GM18505 (cell line): ENCODE data around the gene RAMP1.

Source experiments
- ATAC-seq: cut with Tn5 transposase; IDR thresholded peaks from one replicate; pipeline ENCODE4 v1.9.1; 2021; ENCODE audit not compliant: unreplicated experiment
- POLR2A ChIP-seq: IDR thresholded peaks from 4 replicates; pipeline ENCODE4 v1.6.1; 2011; ENCODE audit warnings: borderline replicate concordance; ENCODE audit not compliant: insufficient read depth, insufficient read length; ENCODE audit errors: extremely low read depth

Gene RAMP1

DNA sequence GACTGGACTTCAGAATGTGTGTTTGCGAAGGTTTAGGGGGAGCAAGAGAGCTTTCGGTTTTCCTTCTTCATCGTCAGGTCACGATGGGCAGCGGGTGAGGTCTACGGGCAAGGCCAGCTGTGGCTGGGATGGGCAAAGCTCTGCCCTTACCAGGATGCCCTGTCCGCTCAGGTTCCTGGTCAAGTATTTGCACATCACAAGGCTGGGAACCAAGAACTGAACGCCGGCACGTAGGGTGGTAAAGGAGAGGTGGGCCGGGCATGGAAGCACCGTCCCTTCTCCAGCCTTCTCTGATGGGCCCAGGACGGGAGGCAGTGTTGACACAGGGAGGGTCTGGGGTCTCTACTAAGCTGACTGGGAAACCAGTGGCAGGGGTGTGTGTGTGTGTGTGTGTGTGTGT, 56.9 kb downstream of the RAMP1 start:
- ATAC-seq: no peak
- TF ChIP-seq POLR2A: no peak

DNA sequence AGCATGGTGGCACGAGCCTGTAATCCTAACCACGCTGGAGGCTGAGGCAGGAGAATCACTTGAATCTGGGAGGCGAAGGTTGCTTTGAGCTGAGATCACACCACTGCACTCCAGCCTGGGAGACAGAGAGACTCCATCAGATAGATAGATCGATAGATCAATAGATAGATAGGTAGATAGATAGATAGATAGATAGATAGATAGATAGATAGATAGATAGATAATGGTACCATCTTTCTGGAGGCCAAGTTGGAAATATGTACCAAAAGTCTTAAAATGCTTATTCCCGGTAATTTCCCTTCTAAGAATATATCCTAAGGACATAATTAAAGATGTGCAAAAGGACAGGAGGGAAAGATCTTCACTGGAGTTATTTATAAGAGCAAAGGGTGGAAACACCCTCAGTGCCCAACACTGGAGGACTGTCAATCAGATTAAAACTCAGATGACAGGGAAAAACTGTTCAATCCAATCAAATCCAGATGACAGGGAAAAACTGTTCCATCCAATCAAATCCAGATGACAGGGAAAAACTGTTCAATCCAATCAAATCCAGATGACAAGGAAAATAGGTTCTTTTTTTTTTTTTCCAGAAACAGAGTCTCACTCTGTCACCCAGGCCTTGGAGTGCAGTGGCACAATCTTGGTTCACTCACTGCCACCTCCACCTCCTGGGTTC, 58.4 kb downstream of the RAMP1 start:
- no peak for ATAC-seq
- TF ChIP-seq POLR2A: no peak

DNA sequence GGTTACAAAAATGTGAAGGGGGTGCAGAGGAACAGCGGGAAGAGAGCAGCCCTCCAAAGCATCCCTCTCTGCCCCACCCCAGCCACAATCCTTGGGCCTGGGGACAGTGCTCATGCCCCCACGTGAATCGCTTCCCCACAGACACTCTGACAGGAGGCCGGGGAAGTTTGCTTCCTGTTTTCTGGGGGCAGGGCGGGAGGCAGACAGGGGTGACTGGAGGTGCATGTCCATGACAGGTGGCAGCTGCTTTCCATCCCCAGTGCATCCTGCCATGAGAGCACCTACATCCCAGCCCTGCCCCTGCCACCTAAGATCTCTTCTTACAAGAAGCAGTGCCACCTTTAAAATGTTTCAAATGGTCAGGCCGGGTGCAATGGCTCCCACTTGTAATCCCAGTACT, 60.2 kb downstream of the RAMP1 start:
- TF ChIP-seq POLR2A: no peak
- ATAC-seq: no peak

DNA sequence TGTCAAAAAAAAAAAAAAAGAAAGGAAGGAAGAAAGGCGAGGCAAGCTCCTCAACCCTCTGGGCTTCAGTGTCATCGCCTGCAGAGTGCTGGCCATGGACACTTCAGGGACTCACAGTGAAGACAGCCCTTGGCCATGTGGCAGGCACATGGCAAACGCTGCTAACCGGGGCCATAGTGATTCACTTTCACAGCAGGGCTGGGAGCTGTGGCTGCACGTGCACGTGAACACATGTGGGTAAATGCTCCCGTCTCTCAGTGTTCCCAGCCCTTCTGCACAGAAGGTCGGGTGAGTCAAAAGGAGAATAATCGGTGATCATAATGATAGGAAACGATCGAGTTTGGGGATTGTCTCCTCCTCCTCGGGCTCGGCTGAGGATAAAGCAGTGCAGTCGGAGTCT, 61.2 kb downstream of the RAMP1 start:
- no peak for ATAC-seq
- no peak for TF ChIP-seq POLR2A

DNA sequence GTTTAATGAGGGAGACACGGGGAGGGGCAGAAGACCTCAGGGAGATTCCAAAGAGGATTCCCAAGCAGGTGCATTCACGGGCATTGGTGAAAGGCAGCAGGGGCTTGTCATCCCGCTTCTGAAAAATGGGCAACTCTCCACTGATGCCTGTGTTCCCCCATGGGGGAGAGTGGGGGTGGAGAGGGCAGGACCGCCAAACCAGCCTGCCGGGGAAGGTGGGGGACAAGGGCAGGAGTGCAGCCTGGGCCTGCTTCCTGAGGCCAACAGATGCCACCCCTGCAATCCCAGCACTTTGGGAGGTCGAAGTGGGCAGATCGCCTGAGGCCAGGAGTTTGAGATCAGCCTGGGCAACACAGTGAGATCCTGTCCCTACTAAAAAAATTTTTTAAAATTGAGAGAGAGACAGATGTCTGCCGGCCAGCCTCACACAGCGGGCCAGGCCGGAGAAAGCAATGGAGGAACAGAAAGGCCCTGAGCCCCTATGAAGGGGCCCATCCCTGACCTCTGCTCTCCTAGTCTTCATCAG, 62.6 kb downstream of the RAMP1 start:
- no peak for TF ChIP-seq POLR2A
- no peak for ATAC-seq

DNA sequence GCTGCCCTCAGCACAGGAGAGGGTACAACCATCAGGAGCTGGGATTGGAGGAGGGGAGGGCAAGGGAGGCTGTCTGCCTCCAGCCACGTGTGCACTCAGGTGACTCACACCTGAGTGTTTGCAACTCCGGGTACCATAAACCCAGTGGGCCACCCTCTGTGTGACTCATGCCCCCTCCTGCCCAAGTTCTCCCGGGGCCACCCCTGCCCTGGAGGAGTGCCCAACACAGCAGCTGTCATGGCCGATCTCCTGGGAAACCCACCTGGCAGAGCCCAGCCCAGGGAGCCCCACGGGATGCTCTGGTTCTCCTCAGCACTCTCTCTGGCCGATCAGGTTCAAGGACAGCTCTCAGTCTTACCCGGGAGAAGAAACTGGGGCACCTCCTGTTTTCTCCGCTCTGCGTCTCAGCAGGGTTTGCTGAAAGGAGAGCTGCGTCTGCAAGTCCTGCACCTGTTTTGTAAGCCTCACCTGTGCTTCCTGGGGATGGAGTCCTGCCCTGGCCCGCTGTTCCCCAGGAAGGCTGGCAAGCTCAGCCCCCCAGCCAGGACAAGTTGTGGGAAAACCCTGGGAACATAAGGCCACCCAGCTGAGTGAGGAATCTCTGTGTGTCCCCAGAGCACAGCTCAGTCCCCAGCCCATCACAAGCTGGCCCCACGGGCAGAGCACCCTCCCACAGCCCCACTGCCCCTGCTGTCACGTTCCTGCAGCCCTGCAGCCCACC, 63.4 kb downstream of the RAMP1 start:
- TF ChIP-seq POLR2A: no peak
- ATAC-seq: no peak

DNA sequence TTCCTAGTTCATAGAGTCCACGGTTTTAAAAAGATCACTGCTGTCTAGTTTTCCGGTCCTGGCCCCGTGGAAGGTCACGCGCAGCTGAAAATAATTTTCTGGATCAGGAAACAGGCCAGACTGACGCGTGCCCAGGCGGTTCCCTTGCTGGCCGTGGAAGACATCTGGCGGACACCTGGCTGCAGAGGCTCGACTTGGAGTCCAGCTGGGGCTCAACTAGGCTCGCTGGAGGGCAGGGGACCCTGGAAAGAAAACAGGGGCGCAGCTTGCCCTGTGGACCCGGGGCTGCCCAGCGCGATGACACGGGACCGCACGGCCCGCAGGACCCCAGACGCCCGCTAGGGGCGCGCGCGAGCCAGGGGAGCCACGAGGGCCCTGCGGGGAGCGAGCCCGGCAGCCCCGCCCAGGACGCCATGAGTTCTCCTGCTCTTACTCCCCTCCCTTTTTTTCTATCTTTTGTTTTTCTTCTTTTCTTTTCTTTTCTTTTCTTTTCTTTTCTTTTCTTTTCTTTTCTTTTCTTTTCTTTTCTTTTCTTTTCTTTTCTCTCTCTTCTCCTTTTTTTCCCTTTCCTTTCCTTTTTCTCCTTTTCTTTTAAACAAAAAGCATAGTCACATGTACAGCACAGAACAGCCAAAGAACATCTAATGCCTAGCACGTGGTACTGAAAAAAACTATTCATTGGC, 64.2 kb downstream of the RAMP1 start:
- no peak for TF ChIP-seq POLR2A
- ATAC-seq: peak; percentile 83

DNA sequence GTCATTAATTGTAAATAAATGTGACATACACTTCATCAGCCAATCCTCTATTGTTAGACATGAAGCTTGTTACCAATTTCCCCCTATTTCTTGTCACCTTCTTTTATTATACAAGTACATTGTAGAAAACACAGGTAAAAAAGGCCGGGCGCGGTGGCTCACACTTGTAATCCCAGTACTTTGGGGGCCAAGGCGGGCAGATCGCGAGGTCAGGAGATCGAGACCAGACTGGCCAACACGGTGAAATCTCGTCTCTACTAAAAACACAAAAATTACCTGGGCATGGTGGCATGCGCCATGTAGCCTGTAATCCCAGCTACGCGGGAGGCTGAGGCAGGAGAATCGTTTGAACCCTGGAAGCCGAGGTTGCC, 64.7 kb downstream of the RAMP1 start:
- no peak for ATAC-seq
- no peak for TF ChIP-seq POLR2A

DNA sequence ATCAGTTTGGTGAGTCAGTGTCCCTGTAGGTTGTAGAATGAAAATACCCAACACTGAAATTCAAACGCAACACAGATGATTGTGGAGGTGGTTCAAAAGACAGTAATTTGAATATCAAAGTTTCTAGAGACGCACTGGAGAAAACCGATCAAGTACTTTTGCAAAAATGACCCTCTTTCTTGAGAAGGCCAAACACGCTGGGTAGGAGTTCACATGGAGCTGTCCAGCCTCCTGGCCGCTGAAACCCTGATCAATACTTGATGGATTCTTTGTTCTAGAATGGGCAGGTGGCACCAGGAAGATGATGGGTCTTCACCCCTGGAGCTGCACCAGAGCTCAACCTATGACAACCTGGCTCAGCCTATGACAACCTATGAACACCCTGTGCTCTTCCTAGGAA, 67.7 kb downstream of the RAMP1 start:
- ATAC-seq: no peak
- TF ChIP-seq POLR2A: no peak

DNA sequence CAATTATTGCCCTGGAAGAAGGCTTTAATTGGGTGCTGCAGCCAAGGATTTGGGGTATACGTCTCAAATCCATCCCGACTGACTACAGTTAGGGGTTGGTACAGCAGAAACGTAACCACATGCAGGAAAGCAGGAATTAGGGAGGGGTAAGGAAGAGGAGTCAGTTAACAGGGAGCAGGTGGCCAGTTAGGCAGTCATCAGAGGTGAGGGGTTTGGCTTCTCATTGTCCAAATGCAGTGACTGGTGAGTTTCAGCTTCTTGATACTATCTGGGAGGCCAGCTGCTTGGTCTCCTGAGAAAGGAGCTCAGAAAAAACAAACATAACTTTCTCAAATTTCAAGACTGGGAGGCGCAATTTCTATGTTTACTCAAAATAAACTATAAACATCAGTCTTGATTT, 68.6 kb downstream of the RAMP1 start:
- no peak for TF ChIP-seq POLR2A
- ATAC-seq: no peak

DNA sequence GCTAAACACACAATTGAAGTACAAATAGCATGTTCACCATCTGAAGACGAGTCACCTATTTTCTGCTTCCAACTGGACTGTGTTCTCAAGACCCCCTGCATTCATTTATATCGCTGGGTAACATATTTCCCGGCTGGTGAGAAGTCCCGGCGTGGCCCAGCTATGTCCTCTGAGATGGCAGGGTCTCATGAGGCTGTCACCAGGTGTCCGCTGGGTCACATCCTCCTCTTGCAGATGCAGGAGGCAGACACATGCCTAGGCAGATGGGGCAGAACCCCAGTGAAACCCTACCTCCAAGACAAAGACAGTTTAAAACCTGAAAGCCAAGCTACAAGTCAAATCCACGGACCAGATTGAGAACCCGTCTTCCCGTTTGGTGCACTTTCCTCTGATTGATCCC, 70.6 kb downstream of the RAMP1 start:
- no peak for ATAC-seq
- TF ChIP-seq POLR2A: no peak

DNA sequence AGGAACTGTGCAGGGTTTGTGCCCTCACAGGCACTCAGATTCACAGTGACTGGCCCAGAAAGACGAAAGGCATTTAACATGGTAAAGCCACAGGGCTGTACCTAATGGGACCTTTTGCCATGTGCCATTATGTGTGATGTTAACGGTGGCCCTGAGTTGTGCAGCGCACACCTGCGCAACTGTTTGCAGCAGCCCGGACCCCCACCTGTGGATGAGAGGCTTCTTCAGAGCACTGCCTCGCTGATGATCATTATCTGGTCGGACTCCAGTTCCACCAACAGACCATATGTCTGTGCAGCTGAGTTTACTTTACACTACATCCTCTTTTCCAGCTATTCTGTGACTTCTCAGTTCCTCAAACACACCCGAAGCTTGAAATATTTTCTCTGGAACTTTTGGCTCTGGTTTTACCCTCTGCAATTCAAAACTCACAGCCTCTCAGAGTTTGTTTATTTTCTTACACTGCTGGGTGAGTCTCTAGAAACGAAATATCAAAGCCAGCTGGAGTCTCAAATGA, 71.8 kb downstream of the RAMP1 start:
- no peak for TF ChIP-seq POLR2A
- ATAC-seq: no peak

DNA sequence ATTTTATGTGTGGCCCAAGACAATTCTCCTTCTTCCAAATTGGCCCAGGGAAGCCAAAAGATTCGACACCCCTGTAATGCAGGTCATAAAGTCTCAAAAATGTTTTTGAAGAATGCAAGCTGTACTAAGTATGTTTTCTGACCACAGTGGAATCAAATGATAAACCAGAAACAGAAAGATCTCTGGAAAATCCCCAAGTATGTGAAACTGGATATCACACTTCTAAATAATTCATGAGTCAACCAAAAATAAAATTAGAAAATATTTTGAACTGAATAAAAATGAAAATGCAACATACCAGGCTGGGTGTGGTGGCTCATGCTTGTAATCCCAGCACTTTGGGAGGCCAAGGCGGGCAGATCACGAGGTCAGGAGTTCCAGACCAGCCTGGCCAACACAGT, 73.3 kb downstream of the RAMP1 start:
- ATAC-seq: no peak
- no peak for TF ChIP-seq POLR2A
